GM23338 (cell line): ENCODE results near the gene BEX1. TPM values are rescaled to one million over a fixed set of nuclear protein-coding genes. Genes with fewer than 3 reads are reported as not detected.

Experiments used
- ATAC-seq: fragments of 200-7000 bp; cut with Tn5 transposase; 3 replicates; pipeline ENCODE4 v1.9.1; 2020
- DNase-seq: peaks from one replicate; pipeline ENCODE4 v3.0.0-alpha.2; 2015; ENCODE audit warnings: low spot score
- H2AFZ ChIP-seq: fragments of 200-600 bp; sonication (generic); 2 replicates; pipeline ENCODE4 v1.8.0; 2016; ENCODE audit warnings: antibody characterized with exemption, mild to moderate bottlenecking, moderate library complexity
- H3F3A ChIP-seq: fragments of 200-600 bp; sonication (generic); replicated peaks from 2 replicates; pipeline ENCODE4 v1.8.0; 2017; ENCODE audit warnings: antibody characterized with exemption, mixed run types, low read depth
- H3K27ac ChIP-seq: fragments of 200-600 bp; sonication (generic); 2 replicates; pipeline ENCODE4 v1.6.1; 2016; ENCODE audit warnings: low read depth
- H3K27me3 ChIP-seq: fragments of 200-600 bp; sonication (generic); 2 replicates; pipeline ENCODE4 v1.8.0; 2016; ENCODE audit warnings: mild to moderate bottlenecking, mixed run types, moderate library complexity; ENCODE audit not compliant: insufficient read depth
- H3K36me3 ChIP-seq: fragments of 200-600 bp; sonication (generic); 2 replicates; pipeline ENCODE4 v1.8.0; 2016; ENCODE audit warnings: mild to moderate bottlenecking; ENCODE audit not compliant: insufficient read depth
- H3K4me1 ChIP-seq: fragments of 200-600 bp; sonication (generic); 2 replicates; pipeline ENCODE4 v1.8.0; 2016; ENCODE audit warnings: mild to moderate bottlenecking, moderate library complexity; ENCODE audit not compliant: insufficient read depth
- H3K4me2 ChIP-seq: fragments of 200-600 bp; sonication (generic); 2 replicates; pipeline ENCODE4 v1.7.1; 2017; ENCODE audit warnings: mixed run types
- H3K4me3 ChIP-seq: fragments of 200-600 bp; sonication (generic); 2 replicates; pipeline ENCODE4 v1.6.1; 2016; ENCODE audit warnings: mixed run types
- H3K79me2 ChIP-seq: fragments of 200-600 bp; sonication (generic); replicated peaks from 2 replicates; pipeline ENCODE4 v1.8.0; 2017; ENCODE audit warnings: mild to moderate bottlenecking; ENCODE audit not compliant: insufficient read depth
- H3K9me2 ChIP-seq: fragments of 200-600 bp; sonication (generic); 2 replicates; pipeline ENCODE4 v1.8.0; 2017; ENCODE audit not compliant: insufficient read depth
- H4K20me1 ChIP-seq: fragments of 200-600 bp; sonication (generic); replicated peaks from 2 replicates; pipeline ENCODE4 v1.8.0; 2017; ENCODE audit warnings: mild to moderate bottlenecking; ENCODE audit not compliant: insufficient read depth
- H3K27ac Mint-ChIP-seq: 2 replicates; pipeline ENCODE4 v1.8.0; 2020; ENCODE audit warnings: inconsistent platforms, mild to moderate bottlenecking, moderate library complexity, mixed read lengths
- H3K27me3 Mint-ChIP-seq: 3 replicates; pipeline ENCODE4 v1.8.0; 2022; ENCODE audit warnings: low read depth, mild to moderate bottlenecking, moderate library complexity, mixed read lengths, inconsistent platforms; ENCODE audit not compliant: insufficient read depth, poor library complexity
- H3K36me3 Mint-ChIP-seq: 3 replicates; pipeline ENCODE4 v1.8.0; 2021; ENCODE audit warnings: low read depth, mild to moderate bottlenecking, inconsistent platforms, moderate library complexity, mixed read lengths
- H3K4me1 Mint-ChIP-seq: 3 replicates; pipeline ENCODE4 v1.8.0; 2020; ENCODE audit warnings: mild to moderate bottlenecking, inconsistent platforms, mixed read lengths
- H3K4me3 Mint-ChIP-seq: 3 replicates; pipeline ENCODE4 v1.8.0; 2021; ENCODE audit warnings: moderate library complexity, mild to moderate bottlenecking, inconsistent platforms, mixed read lengths
- H3K9me3 Mint-ChIP-seq: 3 replicates; pipeline ENCODE4 v1.8.0; 2020; ENCODE audit warnings: moderate library complexity, mild to moderate bottlenecking, inconsistent platforms, mixed read lengths
- NANOG ChIP-seq: IDR thresholded peaks from 2 replicates; pipeline ENCODE4 v1.6.1; 2016; ENCODE audit warnings: antibody characterized with exemption, borderline replicate concordance
- STAT1 ChIP-seq: IDR thresholded peaks from one replicate; pipeline ENCODE4 v1.6.1; 2016; ENCODE audit warnings: antibody characterized with exemption; ENCODE audit not compliant: unreplicated experiment
- ZNF331 ChIP-seq: fragments of 250-450 bp; sonication (Bioruptor Pico); IDR thresholded peaks from 2 replicates; pipeline ENCODE4 v1.5.0; 2020; ENCODE audit warnings: low read depth, mild to moderate bottlenecking, moderate library complexity
- polyA plus RNA-seq: library from polyadenylated mRNA; unstranded; fragments of >200 nt; fragmentation: Nextera tagmentation; extraction: Ambion mirVana; gene quantifications from 2 replicates; pipeline ENCODE4 v1.2.1, GENCODE V29; 2016
- total RNA-seq: library from RNA; depleted of rRNA; stranded (reverse); fragments of >200 nt; shearing (Covaris generic); gene quantifications from 2 replicates; pipeline ENCODE4 v1.2.3, GENCODE V29; 2014
- TF ChIP-seq, protein P1 (sequence below): IDR thresholded peaks from one replicate; pipeline ENCODE4 v1.6.1; 2018; ENCODE audit warnings: antibody characterized with exemption; ENCODE audit not compliant: unreplicated experiment
- TF ChIP-seq, protein P2 (sequence below), 2 experiments: fragments of 200-600 bp in 1 of 2; sonication (generic) in 1 of 2; conservative IDR thresholded peaks; 2 replicates each; pipeline versions ENCODE4 v1.5.1 to v1.6.1; 2016 to 2017; ENCODE audit warnings: antibody characterized with exemption in 2 of 2, low read depth in 2 of 2, mild to moderate bottlenecking in 2 of 2, moderate library complexity in 1 of 2
- TF ChIP-seq, protein P3 (sequence below): IDR thresholded peaks from 2 replicates; pipeline ENCODE4 v1.6.1; 2016; ENCODE audit warnings: antibody characterized with exemption

The BEX1 gene
- total and polyA plus RNA-seq, 2 experiments from 2014 or later: 52.9 to 142 TPM

DNA sequence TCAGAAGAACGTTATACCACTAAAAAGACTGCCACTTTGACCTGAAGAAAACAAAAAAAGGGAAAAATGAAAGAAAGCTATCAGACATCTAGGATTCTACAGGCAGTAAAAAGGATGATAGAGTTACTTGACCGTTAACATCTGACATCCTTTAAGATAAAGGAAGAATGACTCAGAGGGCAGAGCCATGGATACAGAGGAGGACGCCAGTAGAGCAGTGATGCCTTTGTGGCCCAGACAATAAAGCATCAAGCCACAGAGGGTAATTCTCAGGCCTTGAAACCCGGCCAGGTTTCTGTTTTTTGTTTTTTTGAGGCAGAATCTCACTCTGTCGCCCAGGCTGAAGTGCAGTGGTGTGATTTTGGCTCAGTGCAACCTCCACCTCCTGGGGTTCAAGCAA lies 9.5 kb upstream of the BEX1 start (continued):
- TF ChIP-seq, protein P1, sequence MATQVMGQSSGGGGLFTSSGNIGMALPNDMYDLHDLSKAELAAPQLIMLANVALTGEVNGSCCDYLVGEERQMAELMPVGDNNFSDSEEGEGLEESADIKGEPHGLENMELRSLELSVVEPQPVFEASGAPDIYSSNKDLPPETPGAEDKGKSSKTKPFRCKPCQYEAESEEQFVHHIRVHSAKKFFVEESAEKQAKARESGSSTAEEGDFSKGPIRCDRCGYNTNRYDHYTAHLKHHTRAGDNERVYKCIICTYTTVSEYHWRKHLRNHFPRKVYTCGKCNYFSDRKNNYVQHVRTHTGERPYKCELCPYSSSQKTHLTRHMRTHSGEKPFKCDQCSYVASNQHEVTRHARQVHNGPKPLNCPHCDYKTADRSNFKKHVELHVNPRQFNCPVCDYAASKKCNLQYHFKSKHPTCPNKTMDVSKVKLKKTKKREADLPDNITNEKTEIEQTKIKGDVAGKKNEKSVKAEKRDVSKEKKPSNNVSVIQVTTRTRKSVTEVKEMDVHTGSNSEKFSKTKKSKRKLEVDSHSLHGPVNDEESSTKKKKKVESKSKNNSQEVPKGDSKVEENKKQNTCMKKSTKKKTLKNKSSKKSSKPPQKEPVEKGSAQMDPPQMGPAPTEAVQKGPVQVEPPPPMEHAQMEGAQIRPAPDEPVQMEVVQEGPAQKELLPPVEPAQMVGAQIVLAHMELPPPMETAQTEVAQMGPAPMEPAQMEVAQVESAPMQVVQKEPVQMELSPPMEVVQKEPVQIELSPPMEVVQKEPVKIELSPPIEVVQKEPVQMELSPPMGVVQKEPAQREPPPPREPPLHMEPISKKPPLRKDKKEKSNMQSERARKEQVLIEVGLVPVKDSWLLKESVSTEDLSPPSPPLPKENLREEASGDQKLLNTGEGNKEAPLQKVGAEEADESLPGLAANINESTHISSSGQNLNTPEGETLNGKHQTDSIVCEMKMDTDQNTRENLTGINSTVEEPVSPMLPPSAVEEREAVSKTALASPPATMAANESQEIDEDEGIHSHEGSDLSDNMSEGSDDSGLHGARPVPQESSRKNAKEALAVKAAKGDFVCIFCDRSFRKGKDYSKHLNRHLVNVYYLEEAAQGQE: no peak
- no peak for TF ChIP-seq STAT1
- TF ChIP-seq, protein P2, sequence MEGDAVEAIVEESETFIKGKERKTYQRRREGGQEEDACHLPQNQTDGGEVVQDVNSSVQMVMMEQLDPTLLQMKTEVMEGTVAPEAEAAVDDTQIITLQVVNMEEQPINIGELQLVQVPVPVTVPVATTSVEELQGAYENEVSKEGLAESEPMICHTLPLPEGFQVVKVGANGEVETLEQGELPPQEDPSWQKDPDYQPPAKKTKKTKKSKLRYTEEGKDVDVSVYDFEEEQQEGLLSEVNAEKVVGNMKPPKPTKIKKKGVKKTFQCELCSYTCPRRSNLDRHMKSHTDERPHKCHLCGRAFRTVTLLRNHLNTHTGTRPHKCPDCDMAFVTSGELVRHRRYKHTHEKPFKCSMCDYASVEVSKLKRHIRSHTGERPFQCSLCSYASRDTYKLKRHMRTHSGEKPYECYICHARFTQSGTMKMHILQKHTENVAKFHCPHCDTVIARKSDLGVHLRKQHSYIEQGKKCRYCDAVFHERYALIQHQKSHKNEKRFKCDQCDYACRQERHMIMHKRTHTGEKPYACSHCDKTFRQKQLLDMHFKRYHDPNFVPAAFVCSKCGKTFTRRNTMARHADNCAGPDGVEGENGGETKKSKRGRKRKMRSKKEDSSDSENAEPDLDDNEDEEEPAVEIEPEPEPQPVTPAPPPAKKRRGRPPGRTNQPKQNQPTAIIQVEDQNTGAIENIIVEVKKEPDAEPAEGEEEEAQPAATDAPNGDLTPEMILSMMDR (conservative IDR thresholded peaks at IDR 0.05; ENCODE audit: low read depth in 2 of 2): no peak

DNA sequence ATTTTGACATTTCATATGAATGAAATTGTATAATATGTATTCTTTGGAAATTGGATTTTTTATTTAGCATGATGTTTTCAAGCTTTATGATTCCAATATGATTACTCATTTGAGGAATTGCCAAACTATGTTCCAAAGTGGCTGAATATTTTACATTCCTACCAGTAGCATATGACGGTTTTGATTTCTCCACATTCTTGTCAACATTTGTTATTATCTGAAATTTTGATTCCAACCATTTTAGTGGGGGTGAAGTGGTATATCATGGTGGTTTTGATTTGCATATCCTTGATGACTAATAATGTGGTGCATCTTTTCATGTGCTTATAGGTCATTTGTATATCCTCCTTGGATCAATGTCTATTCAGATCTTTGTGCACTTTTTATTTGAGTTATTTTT lies 2.6 kb upstream of the BEX1 start:
- peaks cover 4% of the 10 kb centered on the region for H3K27me3 Mint-ChIP-seq
- Histone ChIP-seq H3K4me3 (no peak overlapping the region), H3F3A (no peaks in the 10 kb centered on the region), H3K4me1 (no peaks in the 10 kb centered on the region; the same call in 1 of the 2 replicates), H3K27me3 (no peaks in the 10 kb centered on the region), H3K9me2 (no peaks in the 10 kb centered on the region), H3K4me2 (no peak overlapping the region), H2AFZ (no peak overlapping the region), H4K20me1 (no peaks in the 10 kb centered on the region), H3K36me3 (no peaks in the 10 kb centered on the region), H3K27ac (no peak overlapping the region), H3K79me2 (no peaks in the 10 kb centered on the region)
- peaks cover 12% of the 10 kb centered on the region; the same call in 2 of the 3 replicates for H3K36me3 Mint-ChIP-seq
- TF ChIP-seq NANOG (no peak), STAT1 (no peak), ZNF331 (no peak)
- TF ChIP-seq, protein P1: no peak
- TF ChIP-seq, protein P2 (conservative IDR thresholded peaks at IDR 0.05; ENCODE audit: low read depth in 2 of 2): no peak
- TF ChIP-seq, protein P3, sequence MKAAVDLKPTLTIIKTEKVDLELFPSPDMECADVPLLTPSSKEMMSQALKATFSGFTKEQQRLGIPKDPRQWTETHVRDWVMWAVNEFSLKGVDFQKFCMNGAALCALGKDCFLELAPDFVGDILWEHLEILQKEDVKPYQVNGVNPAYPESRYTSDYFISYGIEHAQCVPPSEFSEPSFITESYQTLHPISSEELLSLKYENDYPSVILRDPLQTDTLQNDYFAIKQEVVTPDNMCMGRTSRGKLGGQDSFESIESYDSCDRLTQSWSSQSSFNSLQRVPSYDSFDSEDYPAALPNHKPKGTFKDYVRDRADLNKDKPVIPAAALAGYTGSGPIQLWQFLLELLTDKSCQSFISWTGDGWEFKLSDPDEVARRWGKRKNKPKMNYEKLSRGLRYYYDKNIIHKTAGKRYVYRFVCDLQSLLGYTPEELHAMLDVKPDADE: no peak
- H3K4me3 Mint-ChIP-seq: no peak overlapping the region
- no peak for ATAC-seq
- H3K27ac Mint-ChIP-seq: no peak overlapping the region
- DNase-seq: no peak
- H3K9me3 Mint-ChIP-seq: no peaks in the 10 kb centered on the region; the same call in 2 of the 3 replicates
- H3K4me1 Mint-ChIP-seq: peaks cover 3% of the 10 kb centered on the region; the same call in 2 of the 3 replicates
